Esophagus muscularis mucosa (tissue), 3 donors: Measurements from ENCODE around the gene ZBTB3.

Experiments
- EP300 ChIP-seq: sonication (generic); formaldehyde crosslinking; IDR thresholded peaks from one replicate; pipeline ENCODE4 v1.6.1; 2017; ENCODE audit warnings: antibody characterized with exemption
- TF ChIP-seq, protein P1 (sequence below), 3 experiments: fragments of 200-600 bp in 2 of 3; fragments of 450-650 bp in 1 of 3; sonication (generic) in 2 of 3; IDR thresholded peaks; one replicate each; pipeline ENCODE4 v1.5.1; 2017 to 2019; ENCODE audit warnings: antibody characterized with exemption in 3 of 3, mild to moderate bottlenecking in 2 of 3, moderate library complexity in 1 of 3

DNA sequence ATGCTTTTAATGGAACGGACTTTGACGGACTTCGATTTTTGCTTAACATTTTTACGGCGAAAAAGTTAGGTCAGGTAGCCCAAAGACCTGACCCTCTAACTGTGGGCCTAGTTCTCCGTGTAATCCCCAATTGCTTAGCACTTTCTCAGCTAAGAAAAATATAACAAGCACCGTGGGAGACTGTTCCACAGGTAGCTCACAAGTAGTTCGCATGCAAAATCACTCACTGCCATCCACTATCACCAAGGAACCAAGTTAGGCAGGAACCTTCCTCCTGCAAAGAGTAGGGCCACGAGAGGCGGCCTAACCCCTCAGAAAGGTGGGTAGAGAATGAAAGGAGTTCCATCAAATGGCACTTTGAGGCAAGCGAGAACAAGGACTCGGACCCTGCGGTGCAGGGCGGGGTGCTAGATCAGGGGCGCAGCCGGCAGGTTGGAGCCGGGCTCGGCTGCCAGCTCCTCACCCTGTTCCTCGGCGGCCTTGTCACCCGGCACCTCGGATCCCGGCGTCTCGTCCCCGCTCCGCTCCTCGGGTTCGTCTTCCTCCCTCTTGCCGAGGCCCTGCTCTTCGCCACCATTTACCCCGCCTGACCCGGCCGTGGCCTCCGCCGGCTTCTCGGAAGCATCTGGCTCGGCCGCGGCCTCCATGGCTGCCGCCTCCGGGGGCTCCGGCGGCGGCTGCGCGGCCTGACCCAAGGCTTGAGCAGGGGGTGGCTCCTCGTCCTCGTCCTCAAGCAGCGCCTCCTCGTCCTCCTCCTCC is 27.6 kb downstream of the ZBTB3 start:
- no peak for TF ChIP-seq EP300
- TF ChIP-seq, protein P1, sequence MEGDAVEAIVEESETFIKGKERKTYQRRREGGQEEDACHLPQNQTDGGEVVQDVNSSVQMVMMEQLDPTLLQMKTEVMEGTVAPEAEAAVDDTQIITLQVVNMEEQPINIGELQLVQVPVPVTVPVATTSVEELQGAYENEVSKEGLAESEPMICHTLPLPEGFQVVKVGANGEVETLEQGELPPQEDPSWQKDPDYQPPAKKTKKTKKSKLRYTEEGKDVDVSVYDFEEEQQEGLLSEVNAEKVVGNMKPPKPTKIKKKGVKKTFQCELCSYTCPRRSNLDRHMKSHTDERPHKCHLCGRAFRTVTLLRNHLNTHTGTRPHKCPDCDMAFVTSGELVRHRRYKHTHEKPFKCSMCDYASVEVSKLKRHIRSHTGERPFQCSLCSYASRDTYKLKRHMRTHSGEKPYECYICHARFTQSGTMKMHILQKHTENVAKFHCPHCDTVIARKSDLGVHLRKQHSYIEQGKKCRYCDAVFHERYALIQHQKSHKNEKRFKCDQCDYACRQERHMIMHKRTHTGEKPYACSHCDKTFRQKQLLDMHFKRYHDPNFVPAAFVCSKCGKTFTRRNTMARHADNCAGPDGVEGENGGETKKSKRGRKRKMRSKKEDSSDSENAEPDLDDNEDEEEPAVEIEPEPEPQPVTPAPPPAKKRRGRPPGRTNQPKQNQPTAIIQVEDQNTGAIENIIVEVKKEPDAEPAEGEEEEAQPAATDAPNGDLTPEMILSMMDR (IDR thresholded peaks at IDR 0.05), result no peak
